Measurements from ENCODE around the gene GPR153. TPM values are rescaled to one million over a fixed set of nuclear protein-coding genes. Genes with fewer than 3 reads are reported as not detected.
A peak's percentile ranks its signal among the peaks of the same experiment; 100 is the strongest.

The GPR153 gene
- total RNA-seq, 1 donor from 2014 or later, result 8.4 TPM

DNA sequence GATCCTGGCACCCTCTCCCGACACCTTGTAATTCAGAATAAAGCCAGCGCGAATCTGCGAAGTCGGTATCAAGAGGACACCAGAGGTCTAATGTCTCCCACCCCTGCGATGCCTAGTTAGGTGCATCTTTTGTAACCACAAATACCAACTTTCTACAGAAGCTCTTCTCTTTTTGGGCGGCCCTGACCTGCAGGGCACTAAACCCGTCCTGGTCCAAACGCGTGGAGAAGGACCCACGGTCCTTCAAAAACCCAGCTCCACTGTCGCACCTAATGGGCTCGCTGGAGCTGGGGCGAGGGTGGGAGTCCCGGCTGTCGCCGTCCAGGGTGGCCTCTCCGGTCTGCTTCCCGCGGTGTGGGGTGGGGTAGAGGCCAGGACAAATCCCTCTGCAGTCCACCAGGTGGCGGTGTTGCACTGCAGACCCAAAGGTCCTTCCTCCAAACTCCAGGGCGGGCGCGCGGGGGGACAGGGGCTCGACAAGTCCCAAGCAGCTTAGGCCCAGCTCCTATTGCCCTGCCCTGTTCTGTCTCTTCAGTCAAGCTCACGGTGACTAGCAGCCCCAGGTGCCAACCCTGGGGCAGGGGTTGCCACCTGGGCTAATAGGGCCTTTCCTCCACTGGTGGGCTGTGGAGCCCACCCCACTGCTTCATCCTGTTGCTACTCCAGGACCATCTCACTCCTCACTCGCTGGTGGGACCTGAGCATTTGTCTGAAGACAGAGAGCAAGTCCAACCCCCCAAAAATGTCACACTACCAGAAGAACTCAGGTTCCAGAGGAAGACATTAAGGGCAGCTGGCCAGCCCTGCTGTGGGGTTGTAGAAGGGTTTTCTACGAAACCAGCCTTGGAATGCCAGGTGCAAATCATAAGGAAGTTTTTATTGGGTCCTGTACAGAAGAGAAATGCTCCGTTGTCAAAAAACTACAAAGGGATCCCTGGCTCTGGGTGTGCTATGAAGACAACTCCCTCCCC, 14.1 kb downstream of the GPR153 start:
- no peak overlapping the region for H3K9ac ChIP-seq
- peaks cover 76% of the 10 kb centered on the region for H3F3A ChIP-seq (ENCODE audit: low read depth)
- Mint-ChIP-seq H3K9me3 (no peaks in the 10 kb centered on the region), H3K4me3 (peak overlapping the region; percentile 80), H3K36me3 (no peaks in the 10 kb centered on the region), H3K4me1 (peaks cover 32% of the 10 kb centered on the region), H3K27ac (no peak overlapping the region), H3K27me3 (ENCODE audit: insufficient read depth, low read depth) (peaks cover 38% of the 10 kb centered on the region)
- peak overlapping the region; percentile 96 for H3K4me2 ChIP-seq
- no peak for TF ChIP-seq EZH2phosphoT487 (IDR thresholded peaks at IDR 0.05)
- TF ChIP-seq, protein P1, sequence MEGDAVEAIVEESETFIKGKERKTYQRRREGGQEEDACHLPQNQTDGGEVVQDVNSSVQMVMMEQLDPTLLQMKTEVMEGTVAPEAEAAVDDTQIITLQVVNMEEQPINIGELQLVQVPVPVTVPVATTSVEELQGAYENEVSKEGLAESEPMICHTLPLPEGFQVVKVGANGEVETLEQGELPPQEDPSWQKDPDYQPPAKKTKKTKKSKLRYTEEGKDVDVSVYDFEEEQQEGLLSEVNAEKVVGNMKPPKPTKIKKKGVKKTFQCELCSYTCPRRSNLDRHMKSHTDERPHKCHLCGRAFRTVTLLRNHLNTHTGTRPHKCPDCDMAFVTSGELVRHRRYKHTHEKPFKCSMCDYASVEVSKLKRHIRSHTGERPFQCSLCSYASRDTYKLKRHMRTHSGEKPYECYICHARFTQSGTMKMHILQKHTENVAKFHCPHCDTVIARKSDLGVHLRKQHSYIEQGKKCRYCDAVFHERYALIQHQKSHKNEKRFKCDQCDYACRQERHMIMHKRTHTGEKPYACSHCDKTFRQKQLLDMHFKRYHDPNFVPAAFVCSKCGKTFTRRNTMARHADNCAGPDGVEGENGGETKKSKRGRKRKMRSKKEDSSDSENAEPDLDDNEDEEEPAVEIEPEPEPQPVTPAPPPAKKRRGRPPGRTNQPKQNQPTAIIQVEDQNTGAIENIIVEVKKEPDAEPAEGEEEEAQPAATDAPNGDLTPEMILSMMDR (IDR thresholded peaks at IDR 0.05), result peak; percentile 86
- TF ChIP-seq EZH2 (IDR thresholded peaks at IDR 0.05), result no peak
- no peak overlapping the region for H3K27ac ChIP-seq
- H3K79me2 ChIP-seq (ENCODE audit: low read depth), result peaks cover 23% of the 10 kb centered on the region
- no peaks in the 10 kb centered on the region for H3K36me3 ChIP-seq
- no peaks in the 10 kb centered on the region for H3K9me3 ChIP-seq (ENCODE audit: low read depth)
- peaks cover 23% of the 10 kb centered on the region for H3K4me1 ChIP-seq
- H2AFZ ChIP-seq (replicated peaks), result no peak overlapping the region
- peaks cover 68% of the 10 kb centered on the region for H4K20me1 ChIP-seq (ENCODE audit: low read depth)
- peaks cover 51% of the 10 kb centered on the region for H3K27me3 ChIP-seq
- peak; percentile 95 for DNase-seq (ENCODE audit: low spot score)
- H3K4me3 ChIP-seq, result peak overlapping the region; percentile 72

DNA sequence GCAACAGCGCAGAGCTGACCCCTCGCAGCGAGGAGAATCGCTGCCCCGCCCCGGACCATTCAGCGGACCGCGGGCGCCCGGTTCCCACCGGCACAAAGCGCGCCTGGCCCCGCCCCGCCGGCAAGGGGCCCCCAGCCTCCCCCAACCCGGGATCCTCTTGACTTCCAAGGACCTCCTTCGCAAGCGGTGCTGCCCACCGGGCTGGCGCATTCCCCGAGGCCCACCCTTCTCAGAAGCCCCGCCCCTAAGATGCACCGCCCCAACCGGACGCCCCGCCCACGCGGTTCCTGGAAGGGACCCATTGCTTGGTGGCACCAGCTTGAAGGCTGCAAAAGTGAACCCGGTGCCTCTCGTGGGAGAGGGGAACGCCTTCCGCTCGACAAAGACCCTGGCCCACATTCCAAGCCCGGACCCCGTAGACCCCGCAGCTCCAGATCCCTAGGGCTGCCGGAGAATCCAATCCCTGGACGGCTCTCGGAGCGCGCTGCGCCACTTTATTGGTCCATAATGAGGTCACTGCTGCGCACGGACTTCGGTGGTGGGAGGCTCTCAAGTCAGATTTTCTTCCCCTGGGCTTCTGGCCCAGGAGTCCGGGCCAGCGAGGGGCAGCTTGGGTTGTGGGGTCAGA, 14.9 kb downstream of the GPR153 start:
- Mint-ChIP-seq H3K4me3 (peak overlapping the region; percentile 80), H3K27ac (no peak overlapping the region), H3K9me3 (no peaks in the 10 kb centered on the region), H3K36me3 (no peaks in the 10 kb centered on the region), H3K27me3 (ENCODE audit: insufficient read depth, low read depth) (peaks cover 43% of the 10 kb centered on the region), H3K4me1 (peaks cover 40% of the 10 kb centered on the region)
- Histone ChIP-seq H3K27ac (no peak overlapping the region), H4K20me1 (ENCODE audit: low read depth) (peaks cover 60% of the 10 kb centered on the region), H3K9ac (no peak overlapping the region), H3K27me3 (peaks cover 43% of the 10 kb centered on the region), H3K79me2 (ENCODE audit: low read depth) (peaks cover 23% of the 10 kb centered on the region), H3K9me3 (ENCODE audit: low read depth) (no peaks in the 10 kb centered on the region), H3K4me2 (peak overlapping the region; percentile 96), H3F3A (ENCODE audit: low read depth) (peaks cover 84% of the 10 kb centered on the region), H3K36me3 (no peaks in the 10 kb centered on the region), H3K4me3 (peak overlapping the region; percentile 72), H3K4me1 (peaks cover 31% of the 10 kb centered on the region), H2AFZ (replicated peaks) (no peak overlapping the region)
- peak; percentile 94 for DNase-seq (ENCODE audit: low spot score)
- TF ChIP-seq, protein P1 (IDR thresholded peaks at IDR 0.05), result no peak
- TF ChIP-seq EZH2 (IDR thresholded peaks at IDR 0.05) (no peak), EZH2phosphoT487 (IDR thresholded peaks at IDR 0.05) (no peak)

DNA sequence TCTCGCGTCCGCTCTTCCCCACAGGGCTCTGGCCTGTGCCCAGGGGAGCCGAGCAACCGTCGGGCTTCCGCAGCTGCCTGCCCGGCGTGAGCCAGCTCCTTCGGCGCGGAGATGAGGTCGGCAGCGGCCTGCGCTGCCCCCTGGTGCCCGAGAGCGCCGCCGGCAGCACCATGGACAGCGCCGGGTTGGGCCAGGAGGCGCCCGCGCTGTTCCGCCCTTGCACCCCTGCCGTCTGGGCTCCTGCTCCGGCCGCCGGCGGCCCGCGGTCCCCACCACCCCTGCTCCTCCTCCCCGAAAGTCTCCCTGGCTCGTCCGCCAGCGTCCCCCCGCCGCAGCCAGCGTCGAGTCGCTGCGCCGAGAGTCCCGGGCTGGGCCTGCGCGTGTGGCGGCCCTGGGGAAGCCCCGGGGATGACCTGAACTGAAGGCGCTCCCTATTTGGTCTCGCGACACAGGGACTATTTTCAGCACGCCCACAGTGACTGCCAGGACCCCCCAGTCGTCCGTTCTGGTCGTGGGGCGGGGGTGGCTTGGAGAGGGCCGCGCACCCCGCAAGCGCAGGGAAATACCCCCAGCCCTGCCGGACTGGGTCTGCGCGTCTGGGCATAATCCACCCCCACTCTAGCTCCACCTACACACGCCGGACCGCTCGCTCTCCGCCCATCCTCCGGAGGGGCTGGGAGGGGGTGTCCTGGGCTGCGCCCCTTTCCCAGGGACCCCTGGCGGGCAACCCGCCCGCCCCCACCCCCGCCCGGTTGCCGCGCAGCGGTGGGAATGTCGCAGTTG, 15.6 kb downstream of the GPR153 start:
- no peaks in the 10 kb centered on the region for H3K36me3 ChIP-seq
- H3K36me3 Mint-ChIP-seq, result no peaks in the 10 kb centered on the region
- H3K9me3 ChIP-seq (ENCODE audit: low read depth), result no peaks in the 10 kb centered on the region
- peaks cover 52% of the 10 kb centered on the region for H4K20me1 ChIP-seq (ENCODE audit: low read depth)
- H3K4me1 Mint-ChIP-seq, result peaks cover 45% of the 10 kb centered on the region
- H3K27me3 ChIP-seq, result peaks cover 36% of the 10 kb centered on the region
- H3K4me3 Mint-ChIP-seq, result peak overlapping the region; percentile 70
- peaks cover 90% of the 10 kb centered on the region for H3F3A ChIP-seq (ENCODE audit: low read depth)
- H3K9me3 Mint-ChIP-seq, result no peaks in the 10 kb centered on the region
- peaks cover 23% of the 10 kb centered on the region for H3K79me2 ChIP-seq (ENCODE audit: low read depth)
- H3K27ac Mint-ChIP-seq, result no peak overlapping the region
- peak; percentile 96 for DNase-seq (ENCODE audit: low spot score)
- no peak overlapping the region for H3K9ac ChIP-seq
- peaks cover 38% of the 10 kb centered on the region for H3K4me1 ChIP-seq
- peak overlapping the region; percentile 96 for H3K4me2 ChIP-seq
- peak overlapping the region; percentile 72 for H3K4me3 ChIP-seq
- TF ChIP-seq EZH2phosphoT487 (IDR thresholded peaks at IDR 0.05) (no peak), EZH2 (IDR thresholded peaks at IDR 0.05) (peak; percentile 46)
- TF ChIP-seq, protein P1 (IDR thresholded peaks at IDR 0.05), result peak; percentile 72
- no peak overlapping the region for H3K27ac ChIP-seq
- H2AFZ ChIP-seq (replicated peaks), result no peak overlapping the region
- peaks cover 39% of the 10 kb centered on the region for H3K27me3 Mint-ChIP-seq (ENCODE audit: insufficient read depth, low read depth)

Measured in neural progenitor cell (in vitro differentiated cells).